Endodermal cell (in vitro differentiated cells): Measurements from ENCODE around the gene C2. TPM values are rescaled to one million over a fixed set of nuclear protein-coding genes. Genes with fewer than 3 reads are reported as not detected.

Source experiments
- DNase-seq: peaks from one replicate; pipeline ENCODE4 v3.0.0-alpha.2; 2017
- H3K27ac ChIP-seq: 2 replicates; pipeline ENCODE4 v1.5.1; 2013; ENCODE audit warnings: mild to moderate bottlenecking, low read depth, low read length, moderate library complexity
- H3K27me3 ChIP-seq: 2 replicates; pipeline ENCODE4 v1.6.1; 2013; ENCODE audit warnings: mild to moderate bottlenecking, low read length, moderate library complexity; ENCODE audit not compliant: insufficient read depth, control insufficient read depth, poor library complexity, severe bottlenecking
- H3K36me3 ChIP-seq: 2 replicates; pipeline ENCODE4 v1.7.0; 2013; ENCODE audit warnings: mild to moderate bottlenecking, low read length, moderate library complexity; ENCODE audit not compliant: control insufficient read depth, insufficient read depth
- H3K4me1 ChIP-seq: one replicate; pipeline ENCODE4 v1.7.0; 2013; ENCODE audit warnings: low read length; ENCODE audit not compliant: control insufficient read depth, insufficient read depth
- H3K4me3 ChIP-seq: 2 replicates; pipeline ENCODE4 v1.5.1; 2013; ENCODE audit warnings: mild to moderate bottlenecking, low read length, moderate library complexity
- H3K9ac ChIP-seq: 2 replicates; pipeline ENCODE4 v1.6.1; 2013; ENCODE audit warnings: mild to moderate bottlenecking, low read length, moderate library complexity; ENCODE audit not compliant: poor library complexity, severe bottlenecking; ENCODE audit errors: extremely low read depth
- H3K9me3 ChIP-seq: 2 replicates; pipeline ENCODE4 v1.6.1; 2013; ENCODE audit warnings: mild to moderate bottlenecking, low read length, moderate library complexity; ENCODE audit not compliant: control insufficient read depth
- H3K27ac Mint-ChIP-seq: 2 replicates; pipeline ENCODE4 v1.8.0; 2020; ENCODE audit warnings: mixed read lengths
- H3K27me3 Mint-ChIP-seq: 2 replicates; pipeline ENCODE4 v1.8.0; 2021; ENCODE audit warnings: mild to moderate bottlenecking, mixed read lengths; ENCODE audit not compliant: insufficient read depth
- H3K36me3 Mint-ChIP-seq: 2 replicates; pipeline ENCODE4 v1.8.0; 2020; ENCODE audit warnings: low read depth, mixed read lengths
- H3K4me1 Mint-ChIP-seq: 2 replicates; pipeline ENCODE4 v1.8.0; 2020; ENCODE audit warnings: mixed read lengths
- H3K4me3 Mint-ChIP-seq: 2 replicates; pipeline ENCODE4 v1.8.0; 2020; ENCODE audit warnings: mild to moderate bottlenecking, moderate library complexity, mixed read lengths
- H3K9me3 Mint-ChIP-seq: 2 replicates; pipeline ENCODE4 v1.8.0; 2020; ENCODE audit warnings: mild to moderate bottlenecking, mixed read lengths
- CTCF ChIP-seq: fragments of 200-600 bp; sonication (generic); conservative IDR thresholded peaks from 2 replicates; pipeline ENCODE4 v1.5.0; 2021; ENCODE audit warnings: antibody characterized with exemption, mild to moderate bottlenecking
- WGBS, 2 experiments: methylation state at CpG; one replicate each; pipeline versions ENCODE4 v1.1.5 to v1.1.7; 2013; ENCODE audit warnings: missing lambda C conversion rate in 2 of 2, mixed read lengths in 1 of 2; ENCODE audit not compliant: insufficient coverage in 1 of 2, insufficient read length in 1 of 2; 5-methylcytosine and 5-hydroxymethylcytosine counted together
- total RNA-seq, 2 donors: library from RNA; stranded (reverse); fragmentation: NEBNext Ultra II Directional in 1 of 2; extraction: Animal tissue kit (Norgen Biotek cat#: 25700) in 1 of 2; gene quantifications; 2 replicates in 1 of 2; 3 replicates in 1 of 2; pipeline ENCODE4 v1.2.1, GENCODE V29; 2021

The C2 gene
- total RNA-seq, 2 donors from 2014 or later, result 0.29 to 1.0 TPM

- peaks cover 40% of the 10 kb centered on the region for H3K36me3 ChIP-seq
- no peak overlapping the region for H3K9ac ChIP-seq
- H3K4me3 Mint-ChIP-seq, result no peak overlapping the region
- H3K4me1 ChIP-seq, result no peaks in the 10 kb centered on the region
- H3K4me1 Mint-ChIP-seq, result peaks cover 3% of the 10 kb centered on the region
- H3K4me3 ChIP-seq, result no peak overlapping the region
- H3K27ac ChIP-seq, result no peak overlapping the region
- no peaks in the 10 kb centered on the region for H3K27me3 Mint-ChIP-seq
- DNase-seq, result no peak
- no peaks in the 10 kb centered on the region for H3K9me3 ChIP-seq
- WGBS, 2 experiments, result 94 to 100% methylated on average over 9 of the region's 9 CpGs
- H3K9me3 Mint-ChIP-seq, result no peaks in the 10 kb centered on the region
- peaks cover 52% of the 10 kb centered on the region for H3K36me3 Mint-ChIP-seq
- H3K27me3 ChIP-seq, result no peaks in the 10 kb centered on the region
- H3K27ac Mint-ChIP-seq, result no peak overlapping the region
- TF ChIP-seq CTCF, result no peak
These were observed 46.2 kb upstream of the C2 start for GRCh38 chr6:31881136-31881859.

- no peak overlapping the region for H3K27ac ChIP-seq
- no peaks in the 10 kb centered on the region for H3K9me3 Mint-ChIP-seq
- no peak for DNase-seq
- H3K36me3 Mint-ChIP-seq, result peaks cover 62% of the 10 kb centered on the region
- H3K4me1 Mint-ChIP-seq, result peaks cover 3% of the 10 kb centered on the region
- H3K9me3 ChIP-seq, result no peaks in the 10 kb centered on the region
- 96% methylated on average over 6 of the region's 6 CpGs; no CpG with 5 or more reads in 1 of the 2 experiments for WGBS, 2 experiments
- H3K27me3 Mint-ChIP-seq, result no peaks in the 10 kb centered on the region
- no peak for TF ChIP-seq CTCF
- no peak overlapping the region for H3K27ac Mint-ChIP-seq
- H3K4me3 Mint-ChIP-seq, result no peak overlapping the region
- H3K9ac ChIP-seq, result no peak overlapping the region
- H3K27me3 ChIP-seq, result no peaks in the 10 kb centered on the region
- H3K4me3 ChIP-seq, result no peak overlapping the region
- peaks cover 49% of the 10 kb centered on the region for H3K36me3 ChIP-seq
- H3K4me1 ChIP-seq, result no peaks in the 10 kb centered on the region
These were observed 45.2 kb upstream of the C2 start for GRCh38 chr6:31882344-31882743.

- 96% methylated on average over 11 to 12 of the region's 12 CpGs for WGBS, 2 experiments
- Mint-ChIP-seq H3K36me3 (peaks cover 67% of the 10 kb centered on the region), H3K4me3 (no peak overlapping the region), H3K9me3 (no peaks in the 10 kb centered on the region), H3K27ac (no peak overlapping the region), H3K27me3 (no peaks in the 10 kb centered on the region), H3K4me1 (peaks cover 3% of the 10 kb centered on the region)
- no peaks in the 10 kb centered on the region for H3K9me3 ChIP-seq
- H3K27me3 ChIP-seq, result no peaks in the 10 kb centered on the region
- H3K4me1 ChIP-seq, result no peaks in the 10 kb centered on the region
- H3K36me3 ChIP-seq, result peaks cover 62% of the 10 kb centered on the region
- no peak for TF ChIP-seq CTCF
- H3K9ac ChIP-seq, result no peak overlapping the region
- no peak for DNase-seq
- H3K4me3 ChIP-seq, result no peak overlapping the region
- H3K27ac ChIP-seq, result no peak overlapping the region
These were observed 43.8 kb upstream of the C2 start for GRCh38 chr6:31883676-31884075.
